ENCODE data around the gene PROM1. TPM values are rescaled to one million over a fixed set of nuclear protein-coding genes. Genes with fewer than 3 reads are reported as not detected.

Gene PROM1
- total and polyA plus RNA-seq, 2 of the 13 experiments (the other 11 are each of a cell fraction or from before 2014, with no cell fraction given), result 3.9 to 16.4 TPM

- POLR2A ChIA-PET, result interaction anchor here (1.6 kb wide), 2 partner anchors 82 to 216 kb away, joined by 5 read pairs; no protein-coding TSS in a partner anchor
- DNase-seq (ENCODE audit: low spot score), result peak; percentile 83
- no peaks in the 10 kb centered on the region for H3K36me3 ChIP-seq (replicated peaks in 1 of 2; ENCODE audit: control insufficient read depth in 1 of 2, insufficient read depth in 2 of 2, low read length in 2 of 2)
- BruUV-seq (replicated peaks), result no TSS peak
- peak; percentile 82 for ATAC-seq
- no peaks in the 10 kb centered on the region for H3K79me2 ChIP-seq (ENCODE audit: insufficient read depth, low read length)
- H3K27me3 ChIP-seq (ENCODE audit: control insufficient read depth in 1 of 2, insufficient read depth in 2 of 2, low read length in 2 of 2), result no peaks in the 10 kb centered on the region
- H3K9ac ChIP-seq (ENCODE audit: insufficient read depth, low read depth, low read length), result no peak overlapping the region
- peaks cover 64% of the 10 kb centered on the region for H3K4me1 ChIP-seq (ENCODE audit: insufficient read depth, low read length)
- peak overlapping the region; percentile 36 for H3K27ac ChIP-seq (ENCODE audit: extremely low read length, insufficient read depth, low read length)
- no peaks in the 10 kb centered on the region for H3K9me3 ChIP-seq (ENCODE audit: low read length)
- H3K4me3 ChIP-seq (replicated peaks in 1 of 3; ENCODE audit: insufficient read depth in 1 of 3, low read depth in 2 of 3, low read length in 3 of 3), result no peak overlapping the region
- H2AFZ ChIP-seq (ENCODE audit: low read length), result no peak overlapping the region
- H4K20me1 ChIP-seq (ENCODE audit: insufficient read depth, low read length), result no peaks in the 10 kb centered on the region
- in situ Hi-C loops (cut with HindIII; ENCODE audit: extremely low pct_ligation_motif_present, low pct_unique_long_range_greater_than_20kb) (no loop called here), intact Hi-C loops (cut with micrococcal nuclease; ENCODE audit: unreplicated experiment) (loop anchor here (5.0 kb wide), 1 partner anchor 48 kb away; the partner anchor contains the start of gene PROM1)
- CTCF ChIA-PET (ENCODE audit: low intra/inter-chr PET ratio, low total read pairs), result no interaction called here
- peak overlapping the region; percentile 25 for H3K4me2 ChIP-seq (ENCODE audit: low read depth, low read length)
- FAIRE-seq, result no peak
- 44% methylated on average over 10 of the region's 10 CpGs for WGBS (ENCODE audit: low lambda C conversion rate)
- TF ChIP-seq THAP8 (CRISPR knock-in tag; IDR thresholded peaks at IDR 0.05; ENCODE audit: borderline replicate concordance) (no peak), ZNF740 (CRISPR knock-in tag; IDR thresholded peaks at IDR 0.05) (no peak), ONECUT2 (CRISPR knock-in tag; IDR thresholded peaks at IDR 0.05) (peak; percentile 96), ZNF232 (CRISPR knock-in tag; IDR thresholded peaks at IDR 0.05; ENCODE audit: borderline replicate concordance) (no peak), FOXP1 (IDR thresholded peaks at IDR 0.05) (no peak), FOXP1 (CRISPR knock-in tag; IDR thresholded peaks at IDR 0.05) (peak; percentile 79; the same call in 1 of the 2 replicates), CEBPG (CRISPR knock-in tag; IDR thresholded peaks at IDR 0.05) (peak; percentile 84), JUNB (CRISPR knock-in tag; IDR thresholded peaks at IDR 0.05; ENCODE audit: borderline replicate concordance) (peak; percentile 84), SOX5 (CRISPR knock-in tag; IDR thresholded peaks at IDR 0.05; ENCODE audit: borderline replicate concordance) (peak; percentile 80; the same call in 1 of the 2 replicates), SAFB2 (CRISPR knock-in tag; IDR thresholded peaks at IDR 0.05; ENCODE audit: borderline replicate concordance, low read depth) (no peak), ZNF687 (CRISPR knock-in tag; IDR thresholded peaks at IDR 0.05) (no peak), MED1 (CRISPR knock-in tag; IDR thresholded peaks at IDR 0.05) (peak; percentile 49), ZNF550 (CRISPR knock-in tag; IDR thresholded peaks at IDR 0.05; ENCODE audit: borderline replicate concordance) (no peak), FOXP4 (CRISPR knock-in tag; IDR thresholded peaks at IDR 0.05) (peak; percentile 74), SOX6 (IDR thresholded peaks at IDR 0.05) (no peak), SOX6 (CRISPR knock-in tag; IDR thresholded peaks at IDR 0.05) (peak; percentile 83), HMG20B (CRISPR knock-in tag; conservative IDR thresholded peaks at IDR 0.05) (0 out of 2 replicates have a peak, but pooled peaks have one; percentile 31), ZMYM4 (CRISPR knock-in tag; IDR thresholded peaks at IDR 0.05) (peak; percentile 62; the same call in 1 of the 2 replicates), ZNF124 (CRISPR knock-in tag; IDR thresholded peaks at IDR 0.05) (no peak)
Measured at GRCh38 chr4:16034010-16034748, 49.6 kb downstream of the PROM1 start.

Data from HepG2 (cell line).